PC-9 (cell line): ENCODE results near the gene PTPMT1. TPM values are rescaled to one million over a fixed set of nuclear protein-coding genes. Genes with fewer than 3 reads are reported as not detected.

Experiments
- BruUV-seq: library from RNA; stranded (reverse); fragments of 400-500 nt; replicated peaks from 2 replicates; lab custom pipeline; 2021; lab: Mats Ljungman, UMichigan
- CTCF ChIA-PET: fragments of 300-600 bp; sonication (Branson Sonifier 250); formaldehyde crosslinking; loops from one replicate; lab custom pipeline; 2022; ENCODE audit warnings: antibody characterized with exemption; lab: Charles Lee
- POLR2A ChIA-PET: fragments of 300-600 bp; sonication (Branson Sonifier 250); formaldehyde crosslinking; loops from one replicate; lab custom pipeline; 2022; ENCODE audit warnings: antibody characterized with exemption; ENCODE audit not compliant: unreplicated experiment; lab: Charles Lee
- DNase-seq, 2 experiments: peaks; one replicate each; pipeline versions ENCODE4 v3.0.0 to v3.0.0-alpha.2; 2015 to 2022; ENCODE audit warnings: mixed read lengths in 1 of 2
- H2AFZ ChIP-seq: fragments of 200-600 bp; sonication (generic); 2 replicates; pipeline ENCODE4 v1.8.1; 2017; ENCODE audit warnings: antibody characterized with exemption
- H3F3A ChIP-seq: fragments of 200-600 bp; sonication (generic); 2 replicates; pipeline ENCODE4 v1.8.1; 2017; ENCODE audit warnings: antibody characterized with exemption, mild to moderate bottlenecking, low read depth; ENCODE audit not compliant: insufficient read depth
- H3K27ac ChIP-seq: fragments of 200-600 bp; sonication (generic); 2 replicates; pipeline ENCODE4 v1.6.1; 2016; ENCODE audit warnings: mixed run types
- H3K27me3 ChIP-seq: fragments of 200-600 bp; sonication (generic); 2 replicates; pipeline ENCODE4 v1.6.1; 2016; ENCODE audit warnings: low read depth, mixed run types; ENCODE audit not compliant: insufficient read depth
- H3K36me3 ChIP-seq: fragments of 200-600 bp; sonication (generic); 2 replicates; pipeline ENCODE4 v1.6.1; 2016; ENCODE audit warnings: low read depth, mixed run types
- H3K4me1 ChIP-seq: fragments of 200-600 bp; sonication (generic); replicated peaks from 2 replicates; pipeline ENCODE4 v1.6.1; 2016; ENCODE audit warnings: mixed run types; ENCODE audit not compliant: insufficient read depth
- H3K4me2 ChIP-seq: fragments of 200-600 bp; sonication (generic); 2 replicates; pipeline ENCODE4 v1.6.1; 2017; ENCODE audit warnings: mixed run types
- H3K4me3 ChIP-seq: fragments of 200-600 bp; sonication (generic); 2 replicates; pipeline ENCODE4 v1.6.1; 2016; ENCODE audit warnings: mixed run types
- H3K79me2 ChIP-seq: fragments of 200-600 bp; sonication (generic); 2 replicates; pipeline ENCODE4 v1.6.1; 2017; ENCODE audit warnings: low read depth, mixed run types
- H3K9me2 ChIP-seq: fragments of 200-600 bp; sonication (generic); 2 replicates; pipeline ENCODE4 v1.8.1; 2017; ENCODE audit warnings: mild to moderate bottlenecking; ENCODE audit not compliant: insufficient read depth
- H3K9me3 ChIP-seq: fragments of 200-600 bp; sonication (generic); 2 replicates; pipeline ENCODE4 v1.8.1; 2016; ENCODE audit warnings: low read depth; ENCODE audit not compliant: insufficient read depth
- H4K20me1 ChIP-seq: fragments of 200-600 bp; sonication (generic); 2 replicates; pipeline ENCODE4 v1.8.1; 2017; ENCODE audit not compliant: insufficient read depth
- CTCF ChIP-seq: fragments of 200-600 bp; sonication (generic); conservative IDR thresholded peaks from 2 replicates; pipeline ENCODE4 v1.6.1; 2017; ENCODE audit warnings: mixed run types, antibody characterized with exemption, mild to moderate bottlenecking, moderate library complexity
- EZH2 ChIP-seq: fragments of 200-600 bp; sonication (generic); IDR thresholded peaks from 2 replicates; pipeline ENCODE4 v1.8.0; 2017; ENCODE audit warnings: antibody characterized with exemption, low read depth
- intact Hi-C: fragments of 100-400 bp; cut with micrococcal nuclease; formaldehyde crosslinking; loops from one replicate; pipeline ENCODE4 v1.10.0; 2022; ENCODE audit not compliant: unreplicated experiment
- total RNA-seq: library from RNA; stranded (reverse); gene quantifications from 2 replicates; pipeline ENCODE4 v1.2.3, GENCODE V29; 2021

PTPMT1 gene
- total RNA-seq, 1 experiment from 2014 or later, result 79.0 TPM

GRCh38 chr11:47606731-47607130 is 41.3 kb downstream of the PTPMT1 start:
- POLR2A ChIA-PET, result interaction anchor here (0.5 kb wide), 1 partner anchor 8 kb away, joined by 14 read pairs; no protein-coding TSS in a partner anchor
- BruUV-seq, result no TSS peak
- H3F3A ChIP-seq, result no peaks in the 10 kb centered on the region

GRCh38 chr11:47607380-47607779 is 42.0 kb downstream of the PTPMT1 start:
- Histone ChIP-seq H3K36me3 (no peaks in the 10 kb centered on the region), H3K4me3 (no peak overlapping the region), H3K4me1 (no peaks in the 10 kb centered on the region), H3K9me3 (no peaks in the 10 kb centered on the region), H3K4me2 (no peak overlapping the region), H4K20me1 (no peaks in the 10 kb centered on the region), H2AFZ (no peak overlapping the region), H3K27me3 (no peaks in the 10 kb centered on the region), H3K79me2 (no peaks in the 10 kb centered on the region), H3F3A (no peaks in the 10 kb centered on the region), H3K9me2 (no peaks in the 10 kb centered on the region), H3K27ac (no peak overlapping the region)
- POLR2A ChIA-PET, result no interaction called here
- intact Hi-C loops, result no loop called here
- CTCF ChIA-PET, result interaction anchor here (0.5 kb wide), 1 partner anchor 66 kb away, joined by 3 read pairs; no protein-coding TSS in a partner anchor
- TF ChIP-seq CTCF, result no peak
- TF ChIP-seq EZH2, result no peak
- no peak for DNase-seq
- no TSS peak for BruUV-seq

More at GRCh38 chr11:47606731-47607130, 41.3 kb downstream of the PTPMT1 start:
- CTCF ChIA-PET, result interaction anchor here (0.5 kb wide), 1 partner anchor 67 kb away, joined by 3 read pairs; no protein-coding TSS in a partner anchor
- H3K9me3 ChIP-seq, result no peaks in the 10 kb centered on the region
- H4K20me1 ChIP-seq, result no peaks in the 10 kb centered on the region
- H3K36me3 ChIP-seq, result no peaks in the 10 kb centered on the region
- H3K79me2 ChIP-seq, result no peaks in the 10 kb centered on the region
- H3K27me3 ChIP-seq, result no peaks in the 10 kb centered on the region
- H3K27ac ChIP-seq, result no peak overlapping the region
- TF ChIP-seq CTCF (no peak), EZH2 (no peak)
- no peaks in the 10 kb centered on the region for H3K9me2 ChIP-seq
- no peak overlapping the region for H3K4me3 ChIP-seq
- intact Hi-C loops, result no loop called here
- H3K4me2 ChIP-seq, result no peak overlapping the region
- no peaks in the 10 kb centered on the region for H3K4me1 ChIP-seq
- H2AFZ ChIP-seq, result no peak overlapping the region
- DNase-seq, result no peak

GRCh38 chr11:47609675-47610074 is 44.3 kb downstream of the PTPMT1 start:
- H3K4me3 ChIP-seq, result no peak overlapping the region
- H3F3A ChIP-seq, result no peaks in the 10 kb centered on the region
- no peak overlapping the region for H2AFZ ChIP-seq
- CTCF ChIA-PET, result interaction anchor here (0.7 kb wide), 1 partner anchor 109 kb away, joined by 5 read pairs; no protein-coding TSS in a partner anchor
- H3K27ac ChIP-seq, result no peak overlapping the region
- no peaks in the 10 kb centered on the region for H3K36me3 ChIP-seq
- no peaks in the 10 kb centered on the region for H3K9me3 ChIP-seq
- no peak overlapping the region for H3K4me2 ChIP-seq
- H3K9me2 ChIP-seq, result no peaks in the 10 kb centered on the region
- intact Hi-C loops, result no loop called here
- no peaks in the 10 kb centered on the region for H3K4me1 ChIP-seq
- POLR2A ChIA-PET, result interaction anchor here (0.6 kb wide), 1 partner anchor 50 kb away, joined by 7 read pairs; no protein-coding TSS in a partner anchor
- no peak for TF ChIP-seq EZH2
- DNase-seq, result no peak
- BruUV-seq, result no TSS peak
- H3K79me2 ChIP-seq, result no peaks in the 10 kb centered on the region
- H3K27me3 ChIP-seq, result no peaks in the 10 kb centered on the region
- H4K20me1 ChIP-seq, result no peaks in the 10 kb centered on the region

GRCh38 chr11:47611348-47611794 is 46.0 kb downstream of the PTPMT1 start:
- BruUV-seq, result no TSS peak
- intact Hi-C loops, result no loop called here
- TF ChIP-seq EZH2, result no peak
- no peak for TF ChIP-seq CTCF
- H3K36me3 ChIP-seq, result no peaks in the 10 kb centered on the region
- ChIA-PET POLR2A (no interaction called here), CTCF (no interaction called here)
- H3K79me2 ChIP-seq, result no peaks in the 10 kb centered on the region
- H3F3A ChIP-seq, result no peaks in the 10 kb centered on the region; the same call in 1 of the 2 replicates
- no peak overlapping the region for H3K4me3 ChIP-seq
- no peak overlapping the region for H2AFZ ChIP-seq
- no peaks in the 10 kb centered on the region for H3K9me3 ChIP-seq
- no peaks in the 10 kb centered on the region for H4K20me1 ChIP-seq
- no peaks in the 10 kb centered on the region for H3K27me3 ChIP-seq
- no peak for DNase-seq
- H3K4me2 ChIP-seq, result no peak overlapping the region
- H3K27ac ChIP-seq, result no peak overlapping the region
- no peaks in the 10 kb centered on the region for H3K9me2 ChIP-seq
- no peaks in the 10 kb centered on the region for H3K4me1 ChIP-seq
